Fibroblast of lung (primary cell): ENCODE data around the gene OXT. TPM values are rescaled to one million over a fixed set of nuclear protein-coding genes. Genes with fewer than 3 reads are reported as not detected.

Experiments used
- DNase-seq, 2 donors: peaks; one replicate each; pipeline versions ENCODE4 v3.0.0 to v3.0.0-alpha.2; 2010; ENCODE audit warnings: low read depth in 2 of 2
- H2AFZ ChIP-seq: 2 replicates; pipeline ENCODE4 v1.5.1; 2012; ENCODE audit warnings: low read length, control low read depth, inconsistent platforms
- H3K27ac ChIP-seq: 2 replicates; pipeline ENCODE4 v1.5.1; 2011; ENCODE audit warnings: low read length, control low read depth; ENCODE audit not compliant: insufficient read depth
- H3K27me3 ChIP-seq: 2 replicates; pipeline ENCODE4 v1.5.1; 2011; ENCODE audit warnings: mild to moderate bottlenecking, low read length; ENCODE audit not compliant: control insufficient read depth, insufficient read depth
- H3K36me3 ChIP-seq: 2 replicates; pipeline ENCODE4 v1.5.1; 2011; ENCODE audit warnings: low read length; ENCODE audit not compliant: control insufficient read depth, insufficient read depth
- H3K4me1 ChIP-seq: 2 replicates; pipeline ENCODE4 v1.5.1; 2011; ENCODE audit warnings: low read length; ENCODE audit not compliant: control insufficient read depth, insufficient read depth; ENCODE audit errors: extremely low read depth
- H3K4me2 ChIP-seq: 2 replicates; pipeline ENCODE4 v1.5.1; 2011; ENCODE audit warnings: low read length, control low read depth; ENCODE audit not compliant: insufficient read depth; ENCODE audit errors: extremely low read depth
- H3K4me3 ChIP-seq, 4 experiments: fragments of 200-600 bp in 1 of 4; sonication (generic) in 1 of 4; replicated peaks in 1 of 4; 2 replicates each; pipeline ENCODE4 v1.5.1; 2011 to 2016; ENCODE audit warnings: low read length in 4 of 4, low read depth in 3 of 4, mild to moderate bottlenecking in 3 of 4, control low read depth in 2 of 4, inconsistent platforms in 1 of 4, mixed read lengths in 1 of 4; ENCODE audit not compliant: insufficient read depth in 1 of 4; ENCODE audit errors: control extremely low read depth in 1 of 4
- H3K79me2 ChIP-seq: 2 replicates; pipeline ENCODE4 v1.5.1; 2012; ENCODE audit warnings: mild to moderate bottlenecking, low read length, inconsistent platforms; ENCODE audit not compliant: control insufficient read depth, insufficient read depth
- H3K9ac ChIP-seq: 2 replicates; pipeline ENCODE4 v1.5.1; 2011; ENCODE audit warnings: mild to moderate bottlenecking, low read length, control low read depth; ENCODE audit not compliant: insufficient read depth
- H3K9me3 ChIP-seq: 2 replicates; pipeline ENCODE4 v1.5.1; 2012; ENCODE audit warnings: low read depth, low read length; ENCODE audit not compliant: control insufficient read depth, insufficient read depth
- H4K20me1 ChIP-seq: 2 replicates; pipeline ENCODE4 v1.5.1; 2011; ENCODE audit warnings: low read length; ENCODE audit not compliant: control insufficient read depth, insufficient read depth; ENCODE audit errors: extremely low read depth
- EZH2 ChIP-seq: IDR thresholded peaks from 2 replicates; pipeline ENCODE4 v1.5.1; 2012; ENCODE audit warnings: low read length, control low read depth, mild to moderate bottlenecking; ENCODE audit errors: missing control alignments
- polyA plus RNA-seq, 2 donors: library from polyadenylated mRNA; depleted of rRNA in 1 of 2; stranded (reverse) in 1 of 2; unstranded in 1 of 2; fragments of >200 nt; gene quantifications; 2 replicates each; pipeline ENCODE4 v1.2.1, GENCODE V29; 2011 to 2012; ENCODE audit warnings: missing spikeins in 1 of 2
- total RNA-seq: library from RNA; depleted of rRNA; stranded (reverse); fragments of >200 nt; gene quantifications from 2 replicates; pipeline ENCODE4 v1.2.1, GENCODE V29; 2014
- TF ChIP-seq, protein P1 (sequence below), 2 donors: IDR thresholded peaks in 1 of 2; conservative IDR thresholded peaks in 1 of 2; 1 replicate in 1 of 2; 2 replicates in 1 of 2; pipeline ENCODE4 v1.5.1; 2011 to 2012; ENCODE audit warnings: low read length in 2 of 2, control low read depth in 1 of 2, inconsistent platforms in 1 of 2, low read depth in 1 of 2, mild to moderate bottlenecking in 1 of 2

Gene OXT
- total and polyA plus RNA-seq, 2 donors (not counting 1 experiment from before 2014, with no cell fraction given): not detected

GRCh38 chr20:3045816-3046676, 25.4 kb upstream of the OXT start, which contains the start of gene MRPS26:
TSS of gene MRPS26 (plus strand) at chr20:3046052. CDS start at chr20:3046069, 17 bp downstream.
- Histone ChIP-seq H4K20me1 (no peaks in the 10 kb centered on the region), H2AFZ (peak within 1 kb of the TSS; percentile 75), H3K9ac (peak within 1 kb of the TSS; percentile 73), H3K36me3 (peaks cover 18% of the 10 kb centered on the region), H3K4me1 (peaks cover 11% of the 10 kb centered on the region), H3K27me3 (no peaks in the 10 kb centered on the region), H3K79me2 (peaks cover 9% of the 10 kb centered on the region), H3K9me3 (no peaks in the 10 kb centered on the region), H3K27ac (peak within 1 kb of the TSS; percentile 83), H3K4me2 (peak within 1 kb of the TSS; percentile 91), H3K4me3 (peak within 1 kb of the TSS; percentile 80 to 91 (median 84))
- peak; percentile 82 to 85 for DNase-seq
- TF ChIP-seq, protein P1, sequence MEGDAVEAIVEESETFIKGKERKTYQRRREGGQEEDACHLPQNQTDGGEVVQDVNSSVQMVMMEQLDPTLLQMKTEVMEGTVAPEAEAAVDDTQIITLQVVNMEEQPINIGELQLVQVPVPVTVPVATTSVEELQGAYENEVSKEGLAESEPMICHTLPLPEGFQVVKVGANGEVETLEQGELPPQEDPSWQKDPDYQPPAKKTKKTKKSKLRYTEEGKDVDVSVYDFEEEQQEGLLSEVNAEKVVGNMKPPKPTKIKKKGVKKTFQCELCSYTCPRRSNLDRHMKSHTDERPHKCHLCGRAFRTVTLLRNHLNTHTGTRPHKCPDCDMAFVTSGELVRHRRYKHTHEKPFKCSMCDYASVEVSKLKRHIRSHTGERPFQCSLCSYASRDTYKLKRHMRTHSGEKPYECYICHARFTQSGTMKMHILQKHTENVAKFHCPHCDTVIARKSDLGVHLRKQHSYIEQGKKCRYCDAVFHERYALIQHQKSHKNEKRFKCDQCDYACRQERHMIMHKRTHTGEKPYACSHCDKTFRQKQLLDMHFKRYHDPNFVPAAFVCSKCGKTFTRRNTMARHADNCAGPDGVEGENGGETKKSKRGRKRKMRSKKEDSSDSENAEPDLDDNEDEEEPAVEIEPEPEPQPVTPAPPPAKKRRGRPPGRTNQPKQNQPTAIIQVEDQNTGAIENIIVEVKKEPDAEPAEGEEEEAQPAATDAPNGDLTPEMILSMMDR (conservative IDR thresholded peaks at IDR 0.05 in 1 of 2, IDR thresholded peaks at IDR 0.05 in 1 of 2; ENCODE audit: low read depth in 1 of 2, low read length in 2 of 2): no peak
- no peak for TF ChIP-seq EZH2

GRCh38 chr20:3046677-3047462, 24.6 kb upstream of the OXT start:
- H3K27ac ChIP-seq: peak overlapping the region; percentile 83
- no peak for TF ChIP-seq EZH2
- TF ChIP-seq, protein P1 (conservative IDR thresholded peaks at IDR 0.05 in 1 of 2, IDR thresholded peaks at IDR 0.05 in 1 of 2; ENCODE audit: low read depth in 1 of 2, low read length in 2 of 2): no peak
- DNase-seq: peak in 1 of 2 donors; percentile 33

More at GRCh38 chr20:3046677-3047462, 24.6 kb upstream of the OXT start:
- Histone ChIP-seq H3K4me1 (peaks cover 8% of the 10 kb centered on the region), H3K9me3 (no peaks in the 10 kb centered on the region), H4K20me1 (no peaks in the 10 kb centered on the region), H3K27me3 (no peaks in the 10 kb centered on the region), H3K9ac (peak overlapping the region; percentile 73), H2AFZ (no peak overlapping the region), H3K79me2 (peaks cover 9% of the 10 kb centered on the region), H3K36me3 (peaks cover 17% of the 10 kb centered on the region), H3K4me3 (peak overlapping the region; percentile 80 to 91 (median 84)), H3K4me2 (peak overlapping the region; percentile 91)
